Measurements from ENCODE around the gene APOL1. TPM values are rescaled to one million over a fixed set of nuclear protein-coding genes. Genes with fewer than 3 reads are reported as not detected.
"Not testable (repeated sequence)": the region's sequence is repeated elsewhere in the genome, so short reads cannot be mapped to it uniquely, and the experiment has no call there.

Gene APOL1
- 14.2 TPM for total RNA-seq
- polyA plus RNA-seq: 62.6 TPM
- long read RNA-seq, donor 1: 0 reads
- long read RNA-seq, donor 2, partial matches to known transcripts: 88 of 293 reads
- long read RNA-seq, donor 2, other reads (novel, unspliced or antisense): 201 of 293 reads
- long read RNA-seq, donor 3, partial matches to known transcripts: 0 of 4 reads
- long read RNA-seq, donor 3, other reads (novel, unspliced or antisense): 0 of 4 reads
- long read RNA-seq, donor 4, partial matches to known transcripts: 53 of 57 reads
- long read RNA-seq, donor 4, other reads (novel, unspliced or antisense): 0 of 57 reads
- long read RNA-seq, donor 5, partial matches to known transcripts: 12 of 14 reads
- long read RNA-seq, donor 5, other reads (novel, unspliced or antisense): 0 of 14 reads
- long read RNA-seq, donor 6, partial matches to known transcripts: 47 of 49 reads
- long read RNA-seq, donor 6, other reads (novel, unspliced or antisense): 0 of 49 reads
- long read RNA-seq, donor 7, partial matches to known transcripts: 47 of 122 reads
- long read RNA-seq, donor 7, other reads (novel, unspliced or antisense): 74 of 122 reads
- long read RNA-seq, donor 8, partial matches to known transcripts: 18 of 18 reads
- long read RNA-seq, donor 8, other reads (novel, unspliced or antisense): 0 of 18 reads
- long read RNA-seq, donor 9, partial matches to known transcripts: 0 of 1 reads
- long read RNA-seq, donor 9, other reads (novel, unspliced or antisense): 0 of 1 reads
- long read RNA-seq, donor 10, partial matches to known transcripts: 0 of 4 reads
- long read RNA-seq, donor 10, other reads (novel, unspliced or antisense): 0 of 4 reads

- H3K9me3 ChIP-seq (ENCODE audit: control insufficient read depth in 2 of 2, insufficient read depth in 1 of 2, low read length in 1 of 2): no peaks in the 10 kb centered on the region
- DNase-seq (ENCODE audit: low read depth in 6 of 9, low spot score in 9 of 9): peak in 4 of 9 donors; percentile 38 to 73 (median 46)
- H3K36me3 ChIP-seq (ENCODE audit: control insufficient read depth in 2 of 2, insufficient read depth in 2 of 2, low read length in 1 of 2): peaks cover 0 to 3% of the 10 kb centered on the region in 2 donors
- peak within 1 kb of the TSS; percentile 45 to 51 for H3K4me3 ChIP-seq (ENCODE audit: low read length in 2 of 2)
- no peaks in the 10 kb centered on the region for H3K27me3 ChIP-seq (ENCODE audit: control insufficient read depth in 2 of 2, insufficient read depth in 1 of 2, low read length in 1 of 2)
- WGBS: 36% methylated on average over 10 of the region's 10 CpGs
- H3K4me1 ChIP-seq (ENCODE audit: control insufficient read depth in 2 of 2, insufficient read depth in 2 of 2, low read length in 2 of 2): peaks cover 9 to 30% of the 10 kb centered on the region in 2 donors
- peak within 1 kb of the TSS; percentile 53 to 74 for H3K27ac ChIP-seq (ENCODE audit: low read depth in 1 of 2, low read length in 1 of 2)
Measured at GRCh38 chr22:36252754-36253522, at the start of gene APOL1. APOL1 (plus strand) TSS chr22:36253133; CDS start chr22:36254956, 1,823 bp downstream.

- not testable (repeated sequence) for H3K9me3 ChIP-seq (ENCODE audit: control insufficient read depth in 2 of 2, insufficient read depth in 1 of 2, low read length in 1 of 2); H3K27ac ChIP-seq (ENCODE audit: low read depth in 1 of 2, low read length in 1 of 2); H3K4me1 ChIP-seq (ENCODE audit: control insufficient read depth in 2 of 2, insufficient read depth in 2 of 2, low read length in 2 of 2); H3K4me3 ChIP-seq (ENCODE audit: low read length in 2 of 2); H3K36me3 ChIP-seq (ENCODE audit: control insufficient read depth in 2 of 2, insufficient read depth in 2 of 2, low read length in 1 of 2); DNase-seq (ENCODE audit: low read depth in 6 of 9, low spot score in 9 of 9); H3K27me3 ChIP-seq (ENCODE audit: control insufficient read depth in 2 of 2, insufficient read depth in 1 of 2, low read length in 1 of 2)
- 94% methylated on average over 7 of the region's 7 CpGs for WGBS
Measured at GRCh38 chr22:36203441-36203840, 49.5 kb upstream of the APOL1 start.

- 83% methylated on average over 8 of the region's 8 CpGs for WGBS
- DNase-seq (ENCODE audit: low read depth in 6 of 9, low spot score in 9 of 9): no peak
- peaks cover 0 to 3% of the 10 kb centered on the region in 2 donors for H3K4me1 ChIP-seq (ENCODE audit: control insufficient read depth in 2 of 2, insufficient read depth in 2 of 2, low read length in 2 of 2)
- H3K9me3 ChIP-seq (ENCODE audit: control insufficient read depth in 2 of 2, insufficient read depth in 1 of 2, low read length in 1 of 2): no peaks in the 10 kb centered on the region
- H3K36me3 ChIP-seq (ENCODE audit: control insufficient read depth in 2 of 2, insufficient read depth in 2 of 2, low read length in 1 of 2): no peaks in the 10 kb centered on the region
- no peaks in the 10 kb centered on the region for H3K27me3 ChIP-seq (ENCODE audit: control insufficient read depth in 2 of 2, insufficient read depth in 1 of 2, low read length in 1 of 2)
- H3K4me3 ChIP-seq (ENCODE audit: low read length in 2 of 2): peak overlapping the region in 1 of 2 donors; percentile 7
- peak overlapping the region in 1 of 2 donors; percentile 59 for H3K27ac ChIP-seq (ENCODE audit: low read depth in 1 of 2, low read length in 1 of 2)
Measured at GRCh38 chr22:36204001-36204631, 48.8 kb upstream of the APOL1 start.

- Histone ChIP-seq H3K4me3 (ENCODE audit: low read length in 2 of 2) (no peak overlapping the region), H3K36me3 (ENCODE audit: control insufficient read depth in 2 of 2, insufficient read depth in 2 of 2, low read length in 1 of 2) (no peaks in the 10 kb centered on the region), H3K9me3 (ENCODE audit: control insufficient read depth in 2 of 2, insufficient read depth in 1 of 2, low read length in 1 of 2) (no peaks in the 10 kb centered on the region), H3K4me1 (ENCODE audit: control insufficient read depth in 2 of 2, insufficient read depth in 2 of 2, low read length in 2 of 2) (peaks cover 0 to 3% of the 10 kb centered on the region in 2 donors), H3K27me3 (ENCODE audit: control insufficient read depth in 2 of 2, insufficient read depth in 1 of 2, low read length in 1 of 2) (no peaks in the 10 kb centered on the region), H3K27ac (ENCODE audit: low read depth in 1 of 2, low read length in 1 of 2) (peak overlapping the region in 1 of 2 donors; percentile 59)
- 73% methylated on average over 6 of the region's 6 CpGs for WGBS
- DNase-seq (ENCODE audit: low read depth in 6 of 9, low spot score in 9 of 9): no peak
Measured at GRCh38 chr22:36204632-36205015, 48.3 kb upstream of the APOL1 start.

- not testable (repeated sequence) for H3K9me3 ChIP-seq (ENCODE audit: control insufficient read depth in 2 of 2, insufficient read depth in 1 of 2, low read length in 1 of 2); H3K36me3 ChIP-seq (ENCODE audit: control insufficient read depth in 2 of 2, insufficient read depth in 2 of 2, low read length in 1 of 2); H3K4me1 ChIP-seq (ENCODE audit: control insufficient read depth in 2 of 2, insufficient read depth in 2 of 2, low read length in 2 of 2); H3K27ac ChIP-seq (ENCODE audit: low read depth in 1 of 2, low read length in 1 of 2); DNase-seq (ENCODE audit: low read depth in 6 of 9, low spot score in 9 of 9); H3K27me3 ChIP-seq (ENCODE audit: control insufficient read depth in 2 of 2, insufficient read depth in 1 of 2, low read length in 1 of 2); H3K4me3 ChIP-seq (ENCODE audit: low read length in 2 of 2)
- 78% methylated on average over 5 of the region's 5 CpGs for WGBS
Measured at GRCh38 chr22:36205573-36205972, 47.4 kb upstream of the APOL1 start.

GRCh38 chr22:36206255-36206654 is 46.7 kb upstream of the APOL1 start:
- Histone ChIP-seq H3K4me3 (ENCODE audit: low read length in 2 of 2) (no peak overlapping the region), H3K27ac (ENCODE audit: low read depth in 1 of 2, low read length in 1 of 2) (no peak overlapping the region), H3K36me3 (ENCODE audit: control insufficient read depth in 2 of 2, insufficient read depth in 2 of 2, low read length in 1 of 2) (no peaks in the 10 kb centered on the region), H3K4me1 (ENCODE audit: control insufficient read depth in 2 of 2, insufficient read depth in 2 of 2, low read length in 2 of 2) (peaks cover 0 to 3% of the 10 kb centered on the region in 2 donors), H3K27me3 (ENCODE audit: control insufficient read depth in 2 of 2, insufficient read depth in 1 of 2, low read length in 1 of 2) (no peaks in the 10 kb centered on the region), H3K9me3 (ENCODE audit: control insufficient read depth in 2 of 2, insufficient read depth in 1 of 2, low read length in 1 of 2) (no peaks in the 10 kb centered on the region)
- WGBS: 98% methylated on average over 1 of the region's 1 CpG
- DNase-seq (ENCODE audit: low read depth in 6 of 9, low spot score in 9 of 9): no peak

- 84% methylated on average over 1 of the region's 1 CpG for WGBS
- H3K27me3 ChIP-seq (ENCODE audit: control insufficient read depth in 2 of 2, insufficient read depth in 1 of 2, low read length in 1 of 2): no peaks in the 10 kb centered on the region
- H3K4me1 ChIP-seq (ENCODE audit: control insufficient read depth in 2 of 2, insufficient read depth in 2 of 2, low read length in 2 of 2): no peaks in the 10 kb centered on the region
- no peak overlapping the region for H3K27ac ChIP-seq (ENCODE audit: low read depth in 1 of 2, low read length in 1 of 2)
- no peak overlapping the region for H3K4me3 ChIP-seq (ENCODE audit: low read length in 2 of 2)
- no peak for DNase-seq (ENCODE audit: low read depth in 6 of 9, low spot score in 9 of 9)
- no peaks in the 10 kb centered on the region for H3K36me3 ChIP-seq (ENCODE audit: control insufficient read depth in 2 of 2, insufficient read depth in 2 of 2, low read length in 1 of 2)
- peaks cover 0 to 4% of the 10 kb centered on the region in 2 donors for H3K9me3 ChIP-seq (ENCODE audit: control insufficient read depth in 2 of 2, insufficient read depth in 1 of 2, low read length in 1 of 2)
Measured at GRCh38 chr22:36208162-36208765, 44.7 kb upstream of the APOL1 start.

- 98% methylated on average over 1 of the region's 1 CpG for WGBS
- DNase-seq (ENCODE audit: low read depth in 6 of 9, low spot score in 9 of 9): no peak
- no peak overlapping the region for H3K4me3 ChIP-seq (ENCODE audit: low read length in 2 of 2)
- no peaks in the 10 kb centered on the region for H3K27me3 ChIP-seq (ENCODE audit: control insufficient read depth in 2 of 2, insufficient read depth in 1 of 2, low read length in 1 of 2)
- no peak overlapping the region for H3K27ac ChIP-seq (ENCODE audit: low read depth in 1 of 2, low read length in 1 of 2)
- H3K36me3 ChIP-seq (ENCODE audit: control insufficient read depth in 2 of 2, insufficient read depth in 2 of 2, low read length in 1 of 2): no peaks in the 10 kb centered on the region
- no peaks in the 10 kb centered on the region for H3K4me1 ChIP-seq (ENCODE audit: control insufficient read depth in 2 of 2, insufficient read depth in 2 of 2, low read length in 2 of 2)
- H3K9me3 ChIP-seq (ENCODE audit: control insufficient read depth in 2 of 2, insufficient read depth in 1 of 2, low read length in 1 of 2): peaks cover 0 to 4% of the 10 kb centered on the region in 2 donors
Measured at GRCh38 chr22:36208914-36209313, 44.0 kb upstream of the APOL1 start.
